C4-2B (cell line): Measurements from ENCODE around the gene FMNL2.

Experiments
- ZFX ChIP-seq: fragments of 450-650 bp; IDR thresholded peaks from 2 replicates; pipeline ENCODE4 v1.6.1; 2017
- TF ChIP-seq, protein P1 (sequence below): fragments of 450-650 bp; conservative IDR thresholded peaks from 2 replicates; pipeline ENCODE4 v1.5.1; 2017; ENCODE audit warnings: mild to moderate bottlenecking

GRCh38 chr2:152553518-152553917, 218.5 kb downstream of the FMNL2 start:
- TF ChIP-seq, protein P1, sequence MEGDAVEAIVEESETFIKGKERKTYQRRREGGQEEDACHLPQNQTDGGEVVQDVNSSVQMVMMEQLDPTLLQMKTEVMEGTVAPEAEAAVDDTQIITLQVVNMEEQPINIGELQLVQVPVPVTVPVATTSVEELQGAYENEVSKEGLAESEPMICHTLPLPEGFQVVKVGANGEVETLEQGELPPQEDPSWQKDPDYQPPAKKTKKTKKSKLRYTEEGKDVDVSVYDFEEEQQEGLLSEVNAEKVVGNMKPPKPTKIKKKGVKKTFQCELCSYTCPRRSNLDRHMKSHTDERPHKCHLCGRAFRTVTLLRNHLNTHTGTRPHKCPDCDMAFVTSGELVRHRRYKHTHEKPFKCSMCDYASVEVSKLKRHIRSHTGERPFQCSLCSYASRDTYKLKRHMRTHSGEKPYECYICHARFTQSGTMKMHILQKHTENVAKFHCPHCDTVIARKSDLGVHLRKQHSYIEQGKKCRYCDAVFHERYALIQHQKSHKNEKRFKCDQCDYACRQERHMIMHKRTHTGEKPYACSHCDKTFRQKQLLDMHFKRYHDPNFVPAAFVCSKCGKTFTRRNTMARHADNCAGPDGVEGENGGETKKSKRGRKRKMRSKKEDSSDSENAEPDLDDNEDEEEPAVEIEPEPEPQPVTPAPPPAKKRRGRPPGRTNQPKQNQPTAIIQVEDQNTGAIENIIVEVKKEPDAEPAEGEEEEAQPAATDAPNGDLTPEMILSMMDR: no peak
- TF ChIP-seq ZFX: no peak
